HCT116 (cell line): ENCODE data around the gene GTF3C1.

Experiments
- ELF1 ChIP-seq: IDR thresholded peaks from 2 replicates; pipeline ENCODE4 v1.6.1; 2012; ENCODE audit warnings: low read depth, borderline replicate concordance
- EZH2 ChIP-seq: fragments of 200-600 bp; sonication (generic); IDR thresholded peaks from 2 replicates; pipeline ENCODE4 v1.6.1; 2017; ENCODE audit warnings: antibody characterized with exemption, mixed run types
- MAX ChIP-seq: IDR thresholded peaks from 2 replicates; pipeline ENCODE4 v1.6.1; 2012
- POLR2AphosphoS5 ChIP-seq: IDR thresholded peaks from 2 replicates; pipeline ENCODE4 v1.6.1; 2011; ENCODE audit warnings: mild to moderate bottlenecking, low read depth, low read length, moderate library complexity

GRCh38 chr16:27595475-27595874 is 45.8 kb upstream of the GTF3C1 start:
- TF ChIP-seq EZH2 (no peak), MAX (no peak), POLR2AphosphoS5 (no peak), ELF1 (no peak)
